ENCODE results near the gene C16orf92. TPM values are rescaled to one million over a fixed set of nuclear protein-coding genes. Genes with fewer than 3 reads are reported as not detected.
A peak's percentile ranks its signal among the peaks of the same experiment; 100 is the strongest.

C16orf92 gene
- total and polyA plus RNA-seq, 2 of the 13 experiments (the other 11 are each of a cell fraction or from before 2014, with no cell fraction given), result not detected

DNA sequence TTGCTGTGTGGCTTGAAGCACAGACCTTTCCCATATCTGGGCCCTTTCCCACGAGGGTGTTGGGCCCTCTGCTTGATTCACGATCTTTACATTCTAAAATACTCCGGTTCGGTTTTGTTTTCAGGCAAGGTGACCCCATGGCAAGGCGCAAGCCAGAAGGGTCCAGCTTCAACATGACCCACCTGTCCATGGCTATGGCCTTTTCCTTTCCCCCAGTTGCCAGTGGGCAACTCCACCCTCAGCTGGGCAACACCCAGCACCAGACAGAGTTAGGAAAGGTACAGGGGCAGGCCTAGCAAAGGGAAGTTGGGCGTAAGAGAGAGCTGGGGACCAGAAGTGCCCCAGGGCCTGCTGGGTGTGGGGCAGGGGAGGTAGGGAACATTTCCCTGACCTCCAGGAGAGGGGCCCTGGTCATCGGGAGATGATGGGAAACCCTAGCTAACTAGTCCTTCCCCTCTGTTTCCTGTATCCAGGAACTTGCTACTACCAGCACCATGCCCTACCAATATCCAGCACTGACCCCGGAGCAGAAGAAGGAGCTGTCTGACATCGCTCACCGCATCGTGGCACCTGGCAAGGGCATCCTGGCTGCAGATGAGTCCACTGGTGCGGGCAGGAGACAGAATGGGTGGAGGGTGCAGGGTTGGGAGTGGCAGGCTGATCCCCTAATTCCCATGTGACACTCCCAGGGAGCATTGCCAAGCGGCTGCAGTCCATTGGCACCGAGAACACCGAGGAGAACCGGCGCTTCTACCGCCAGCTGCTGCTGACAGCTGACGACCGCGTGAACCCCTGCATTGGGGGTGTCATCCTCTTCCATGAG, 44.0 kb downstream of the C16orf92 start (continued):
- TF ChIP-seq, protein P1, sequence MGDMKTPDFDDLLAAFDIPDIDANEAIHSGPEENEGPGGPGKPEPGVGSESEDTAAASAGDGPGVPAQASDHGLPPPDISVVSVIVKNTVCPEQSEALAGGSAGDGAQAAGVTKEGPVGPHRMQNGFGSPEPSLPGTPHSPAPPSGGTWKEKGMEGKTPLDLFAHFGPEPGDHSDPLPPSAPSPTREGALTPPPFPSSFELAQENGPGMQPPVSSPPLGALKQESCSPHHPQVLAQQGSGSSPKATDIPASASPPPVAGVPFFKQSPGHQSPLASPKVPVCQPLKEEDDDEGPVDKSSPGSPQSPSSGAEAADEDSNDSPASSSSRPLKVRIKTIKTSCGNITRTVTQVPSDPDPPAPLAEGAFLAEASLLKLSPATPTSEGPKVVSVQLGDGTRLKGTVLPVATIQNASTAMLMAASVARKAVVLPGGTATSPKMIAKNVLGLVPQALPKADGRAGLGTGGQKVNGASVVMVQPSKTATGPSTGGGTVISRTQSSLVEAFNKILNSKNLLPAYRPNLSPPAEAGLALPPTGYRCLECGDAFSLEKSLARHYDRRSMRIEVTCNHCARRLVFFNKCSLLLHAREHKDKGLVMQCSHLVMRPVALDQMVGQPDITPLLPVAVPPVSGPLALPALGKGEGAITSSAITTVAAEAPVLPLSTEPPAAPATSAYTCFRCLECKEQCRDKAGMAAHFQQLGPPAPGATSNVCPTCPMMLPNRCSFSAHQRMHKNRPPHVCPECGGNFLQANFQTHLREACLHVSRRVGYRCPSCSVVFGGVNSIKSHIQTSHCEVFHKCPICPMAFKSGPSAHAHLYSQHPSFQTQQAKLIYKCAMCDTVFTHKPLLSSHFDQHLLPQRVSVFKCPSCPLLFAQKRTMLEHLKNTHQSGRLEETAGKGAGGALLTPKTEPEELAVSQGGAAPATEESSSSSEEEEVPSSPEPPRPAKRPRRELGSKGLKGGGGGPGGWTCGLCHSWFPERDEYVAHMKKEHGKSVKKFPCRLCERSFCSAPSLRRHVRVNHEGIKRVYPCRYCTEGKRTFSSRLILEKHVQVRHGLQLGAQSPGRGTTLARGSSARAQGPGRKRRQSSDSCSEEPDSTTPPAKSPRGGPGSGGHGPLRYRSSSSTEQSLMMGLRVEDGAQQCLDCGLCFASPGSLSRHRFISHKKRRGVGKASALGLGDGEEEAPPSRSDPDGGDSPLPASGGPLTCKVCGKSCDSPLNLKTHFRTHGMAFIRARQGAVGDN (CRISPR knock-in tag; IDR thresholded peaks at IDR 0.05), result peak; percentile 60
- 0 out of 2 replicates have a peak, but pooled peaks have one; percentile 56 for TF ChIP-seq ZNF776 (CRISPR knock-in tag; IDR thresholded peaks at IDR 0.05)
- 0 out of 4 replicates have a peak, but pooled peaks of 1 of the 2 experiments have one; percentile 24 for TF ChIP-seq POLR2A (IDR thresholded peaks at IDR 0.05; ENCODE audit: insufficient read depth in 1 of 2, low read depth in 2 of 2, low read length in 2 of 2)
- TF ChIP-seq ZNF652 (CRISPR knock-in tag; IDR thresholded peaks at IDR 0.05; ENCODE audit: borderline replicate concordance, low read depth), result no peak
- TF ChIP-seq ZSCAN12 (CRISPR knock-in tag; IDR thresholded peaks at IDR 0.05), result no peak
- TF ChIP-seq THAP7 (CRISPR knock-in tag; IDR thresholded peaks at IDR 0.05), result peak; percentile 59; the same call in 1 of the 2 replicates
- TF ChIP-seq, protein P2, sequence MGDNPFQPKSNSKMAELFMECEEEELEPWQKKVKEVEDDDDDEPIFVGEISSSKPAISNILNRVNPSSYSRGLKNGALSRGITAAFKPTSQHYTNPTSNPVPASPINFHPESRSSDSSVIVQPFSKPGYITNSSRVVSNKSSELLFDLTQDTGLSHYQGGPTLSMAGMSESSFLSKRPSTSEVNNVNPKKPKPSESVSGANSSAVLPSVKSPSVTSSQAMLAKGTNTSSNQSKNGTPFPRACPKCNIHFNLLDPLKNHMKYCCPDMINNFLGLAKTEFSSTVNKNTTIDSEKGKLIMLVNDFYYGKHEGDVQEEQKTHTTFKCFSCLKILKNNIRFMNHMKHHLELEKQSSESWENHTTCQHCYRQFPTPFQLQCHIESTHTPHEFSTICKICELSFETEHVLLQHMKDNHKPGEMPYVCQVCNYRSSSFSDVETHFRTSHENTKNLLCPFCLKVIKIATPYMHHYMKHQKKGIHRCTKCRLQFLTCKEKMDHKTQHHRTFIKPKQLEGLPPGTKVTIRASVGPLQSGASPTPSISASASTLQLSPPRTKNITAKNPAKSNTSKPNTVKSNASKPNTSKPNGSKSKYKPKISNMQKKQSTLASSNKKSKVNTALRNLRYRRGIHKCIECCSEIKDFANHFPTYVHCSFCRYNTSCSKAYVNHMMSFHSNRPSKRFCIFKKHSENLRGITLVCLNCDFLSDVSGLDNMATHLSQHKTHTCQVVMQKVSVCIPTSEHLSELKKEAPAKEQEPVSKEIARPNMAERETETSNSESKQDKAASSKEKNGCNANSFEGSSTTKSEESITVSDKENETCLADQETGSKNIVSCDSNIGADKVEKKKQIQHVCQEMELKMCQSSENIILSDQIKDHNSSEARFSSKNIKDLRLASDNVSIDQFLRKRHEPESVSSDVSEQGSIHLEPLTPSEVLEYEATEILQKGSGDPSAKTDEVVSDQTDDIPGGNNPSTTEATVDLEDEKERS (CRISPR knock-in tag; IDR thresholded peaks at IDR 0.05), result 0 out of 2 replicates have a peak, but pooled peaks have one; percentile 18
- TF ChIP-seq, protein P3, sequence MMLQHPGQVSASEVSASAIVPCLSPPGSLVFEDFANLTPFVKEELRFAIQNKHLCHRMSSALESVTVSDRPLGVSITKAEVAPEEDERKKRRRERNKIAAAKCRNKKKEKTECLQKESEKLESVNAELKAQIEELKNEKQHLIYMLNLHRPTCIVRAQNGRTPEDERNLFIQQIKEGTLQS (CRISPR knock-in tag; IDR thresholded peaks at IDR 0.05), result no peak
- peak; percentile 23; the same call in 1 of the 2 replicates for TF ChIP-seq SRY (CRISPR knock-in tag; IDR thresholded peaks at IDR 0.05)
- no peak for TF ChIP-seq RCOR2 (CRISPR knock-in tag; IDR thresholded peaks at IDR 0.05)
- 0 out of 2 replicates have a peak, but pooled peaks have one; percentile 11 for TF ChIP-seq SIN3A (IDR thresholded peaks at IDR 0.05; ENCODE audit: borderline replicate concordance, low read depth, low read length)
- TF ChIP-seq ZNF720 (CRISPR knock-in tag; IDR thresholded peaks at IDR 0.05), result 0 out of 2 replicates have a peak, but pooled peaks have one; percentile 53
- peak; percentile 64 for TF ChIP-seq AGO2 (optimal IDR thresholded peaks at IDR 0.05; ENCODE audit: low read depth, low read length)
- no peak for TF ChIP-seq BHLHE40 (IDR thresholded peaks at IDR 0.05; ENCODE audit: low read length)
- 0 out of 2 replicates have a peak, but pooled peaks have one; percentile 27 for TF ChIP-seq ZNF296 (CRISPR knock-in tag; conservative IDR thresholded peaks at IDR 0.05)
- peak; percentile 7; the same call in 1 of the 2 replicates for TF ChIP-seq ESRRA (CRISPR knock-in tag; IDR thresholded peaks at IDR 0.05; ENCODE audit: low read depth)
- no peak for TF ChIP-seq ZNF326 (CRISPR knock-in tag; IDR thresholded peaks at IDR 0.05; ENCODE audit: borderline replicate concordance)
- TF ChIP-seq TFAP4 (IDR thresholded peaks at IDR 0.05; ENCODE audit: borderline replicate concordance, low read depth), result peak; percentile 37; the same call in 1 of the 2 replicates
- TF ChIP-seq ZNF782 (CRISPR knock-in tag; IDR thresholded peaks at IDR 0.05; ENCODE audit: borderline replicate concordance), result 0 out of 2 replicates have a peak, but pooled peaks have one; percentile 13
- TF ChIP-seq ZMYM4 (CRISPR knock-in tag; IDR thresholded peaks at IDR 0.05), result 0 out of 2 replicates have a peak, but pooled peaks have one; percentile 16
